Activated CD4-positive, alpha-beta T cell treated with anti-CD3 and anti-CD28 coated beads, Interleukin-10, Interleukin-2, amounts not matched to agents 100 ng/mL and 50 ng/mL, durations not matched to agents 16 hours and 8 hours (primary cell): ENCODE measurements around the gene ROM1.

ENCODE experiments used
- DNase-seq: peaks from one replicate; pipeline ENCODE4 v3.0.0-alpha.2; 2020

Gene ROM1

GRCh38 chr11:62588966-62589637, 24.0 kb upstream of the ROM1 start:
- peak; percentile 47 for DNase-seq

DNA sequence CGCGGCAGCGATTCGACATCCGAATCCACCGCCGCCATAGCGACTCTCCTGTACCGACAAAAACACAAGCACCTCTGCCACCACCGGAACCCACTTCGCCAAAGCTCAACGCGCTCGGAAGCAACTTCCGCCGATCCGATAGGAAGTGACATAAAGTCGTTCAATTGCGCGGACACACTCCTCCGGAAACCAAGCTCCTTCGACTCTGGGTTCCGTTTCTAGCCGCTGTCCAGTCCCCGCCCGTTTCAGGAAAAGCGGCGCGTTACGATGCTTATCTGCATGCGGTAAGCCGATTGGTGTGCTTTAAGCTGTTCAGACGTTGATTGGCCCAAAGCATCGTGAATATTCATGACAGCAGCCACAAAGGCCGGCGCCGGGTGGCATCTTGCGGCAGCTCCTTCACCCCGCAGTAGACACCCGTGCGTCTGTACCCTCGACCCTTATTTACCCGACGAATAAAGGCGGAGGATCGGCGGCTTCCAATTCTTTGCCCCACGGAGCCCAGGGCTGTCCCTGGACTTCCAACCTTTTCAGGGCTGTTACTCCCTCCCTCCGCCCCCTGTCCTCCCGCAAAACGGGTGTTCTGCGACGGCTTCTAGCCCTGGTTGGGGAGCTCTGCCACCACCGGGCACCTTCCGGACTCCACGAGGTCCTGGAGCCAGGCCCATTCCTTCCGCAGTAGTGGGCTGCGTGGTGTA, 21.5 kb upstream of the ROM1 start, which contains the start of gene TUT1:
Gene TUT1 (minus strand): TSS at position 76 of the 698 bp plus-strand sequence. CDS start 38 bp downstream, at position 38.
- DNase-seq: peak; percentile 98

- no peak for DNase-seq
These were observed 20.8 kb upstream of the ROM1 start for GRCh38 chr11:62592146-62592815.

GRCh38 chr11:62592989-62593421, 20.1 kb upstream of the ROM1 start:
- no peak for DNase-seq

GRCh38 chr11:62593434-62594044, 19.5 kb upstream of the ROM1 start:
- peak; percentile 83 for DNase-seq

- no peak for DNase-seq
These were observed 17.9 kb upstream of the ROM1 start for GRCh38 chr11:62595124-62595523.

- peak; percentile 99 for DNase-seq
These were observed 13.9 kb upstream of the ROM1 start for GRCh38 chr11:62599069-62599696.

DNA sequence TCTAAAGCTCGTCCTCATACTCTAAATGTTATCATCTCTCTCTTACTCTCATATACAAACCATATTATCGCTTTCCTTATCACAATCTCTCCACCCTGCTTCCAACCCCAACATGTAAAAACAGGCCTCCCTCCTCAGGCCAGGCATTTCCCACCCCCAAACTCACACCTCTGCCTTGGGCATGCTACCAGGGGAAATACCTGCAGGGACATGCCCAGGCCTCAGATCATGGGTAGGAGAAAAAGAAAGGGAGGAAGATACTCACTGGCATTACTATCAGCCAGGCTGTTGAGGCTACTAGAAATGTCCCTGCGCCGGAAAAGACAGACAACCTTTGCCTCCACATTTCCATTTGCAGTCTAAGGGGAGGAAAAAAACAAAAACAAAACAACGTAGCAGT, 13.2 kb upstream of the ROM1 start:
- peak; percentile 47 for DNase-seq

GRCh38 chr11:62600367-62601121, 12.5 kb upstream of the ROM1 start:
- no peak for DNase-seq

GRCh38 chr11:62601122-62601371, 12.0 kb upstream of the ROM1 start:
- DNase-seq: peak; percentile 68

- peak; percentile 100 for DNase-seq
These were observed 11.5 kb upstream of the ROM1 start, which contains the start of gene MTA2 for GRCh38 chr11:62601372-62602140. TSS of gene MTA2 (minus strand) at chr11:62601865. CDS start at chr11:62601450, 415 bp downstream.

GRCh38 chr11:62602141-62603071, 10.7 kb upstream of the ROM1 start:
- peak; percentile 66 for DNase-seq

DNA sequence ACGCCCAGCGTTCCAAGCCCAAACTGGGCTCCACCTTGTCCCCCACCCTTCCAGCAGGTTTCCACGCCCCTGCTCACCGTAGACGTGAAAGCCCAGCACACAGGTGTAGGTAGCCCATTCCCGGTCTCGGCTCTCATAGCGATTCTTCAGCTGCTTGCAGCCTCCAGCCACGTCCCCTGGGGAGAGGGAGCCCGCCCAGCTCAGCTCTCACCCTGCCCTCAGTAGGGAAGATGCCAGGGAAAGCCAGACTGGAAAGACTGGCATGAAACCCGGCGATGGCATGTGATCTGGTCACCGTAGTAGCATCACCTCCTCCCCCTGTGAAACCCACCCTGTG, 10.0 kb upstream of the ROM1 start:
- DNase-seq: no peak

DNA sequence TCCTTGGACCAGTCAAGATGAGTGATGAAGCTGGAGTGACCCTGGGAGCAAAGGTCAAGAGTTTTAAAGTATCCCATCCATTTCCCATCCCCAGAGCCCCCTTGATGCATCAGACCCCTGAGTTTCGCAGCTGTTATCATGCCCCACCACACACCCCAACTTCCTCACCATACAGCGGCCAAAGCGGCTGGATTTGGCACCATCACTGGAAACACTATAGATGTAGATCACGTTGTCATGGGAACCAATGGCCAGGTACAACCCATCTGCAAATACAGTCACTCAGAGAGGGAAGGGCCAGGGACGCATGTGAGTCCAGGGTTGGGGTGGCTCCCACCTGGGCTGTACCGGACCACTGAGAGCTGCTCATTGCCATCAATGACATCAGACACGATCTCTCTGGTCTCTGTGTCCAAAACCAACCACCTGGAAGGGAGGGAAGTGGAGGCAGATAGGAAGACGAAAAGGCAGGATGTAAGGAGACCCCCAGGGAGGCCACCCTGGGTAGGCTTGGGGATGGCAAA, 9.2 kb upstream of the ROM1 start:
- DNase-seq: no peak

GRCh38 chr11:62604460-62605120, 8.5 kb upstream of the ROM1 start:
- DNase-seq: no peak

DNA sequence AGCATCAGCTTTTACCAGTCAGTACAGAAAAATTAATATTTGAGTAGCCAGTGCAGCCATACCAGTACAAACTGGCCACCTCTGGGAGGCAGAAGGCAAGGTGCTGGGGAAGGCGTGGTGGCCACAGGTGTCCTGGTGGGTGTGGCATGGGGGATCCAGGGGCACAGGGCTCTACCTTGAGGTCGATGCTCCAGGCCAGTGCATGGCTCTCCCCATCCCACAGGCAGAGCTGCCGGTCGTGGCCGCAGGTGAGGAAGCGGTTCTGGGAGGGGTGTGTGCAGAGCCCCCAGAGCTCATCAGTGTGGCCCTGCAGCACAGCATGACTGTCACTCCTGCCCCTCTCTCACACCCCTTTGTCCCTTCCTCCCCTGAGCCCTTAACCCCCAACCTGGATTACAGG, 7.6 kb upstream of the ROM1 start:
- no peak for DNase-seq

GRCh38 chr11:62605902-62606301, 7.2 kb upstream of the ROM1 start:
- no peak for DNase-seq

DNA sequence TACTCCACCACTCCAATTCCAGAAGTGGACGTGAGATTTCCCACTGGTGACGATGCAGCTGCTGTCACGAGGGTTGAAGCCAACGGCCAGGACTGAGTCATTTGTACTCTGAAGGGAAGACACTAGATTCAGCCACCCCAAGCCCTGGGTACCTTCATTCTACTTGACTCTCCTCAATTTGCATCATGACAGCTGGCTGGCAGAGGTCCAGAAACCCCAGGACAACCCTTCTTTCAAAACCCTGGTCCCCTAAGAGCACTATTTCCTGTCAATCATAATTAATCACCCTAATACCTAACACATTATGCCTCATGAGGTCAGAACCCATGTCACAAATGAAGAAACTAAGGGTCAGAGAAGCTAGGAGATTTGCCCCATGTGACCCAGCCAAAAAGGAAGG, 5.3 kb upstream of the ROM1 start:
- no peak for DNase-seq

DNA sequence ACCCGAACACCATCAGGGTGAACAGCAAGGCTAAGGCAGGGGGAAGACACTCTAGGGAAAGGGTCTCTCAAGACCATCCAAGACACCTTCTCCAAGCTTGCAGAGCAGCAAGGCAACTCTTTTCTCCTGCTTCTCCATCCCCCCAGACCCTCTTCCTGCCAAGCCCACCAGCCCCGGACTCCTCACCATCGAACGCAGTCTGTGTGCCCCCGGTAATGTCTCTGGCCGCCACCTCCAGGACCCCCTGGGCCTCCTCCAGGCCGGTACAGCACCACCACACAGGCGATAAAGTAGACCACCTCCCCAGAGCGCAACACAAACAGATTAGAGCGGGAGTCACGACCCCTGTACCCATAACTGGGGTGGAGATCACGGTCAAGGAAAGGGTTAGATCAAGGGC, 4.3 kb upstream of the ROM1 start:
- no peak for DNase-seq

GRCh38 chr11:62610403-62610802, 2.7 kb upstream of the ROM1 start:
- DNase-seq: no peak
